Measurements from ENCODE around the gene CS. TPM values are rescaled to one million over a fixed set of nuclear protein-coding genes. Genes with fewer than 3 reads are reported as not detected.
"Not testable (repeated sequence)": the region's sequence is repeated elsewhere in the genome, so short reads cannot be mapped to it uniquely, and the experiment has no call there.

CS gene
- total and polyA plus RNA-seq, 9 donors = 48.9 to 237 (median 137) TPM

GRCh38 chr12:56324206-56324605 lies 24.1 kb upstream of the CS start:
- Histone ChIP-seq H3K4me3 (no peak overlapping the region), H3K27ac (no peak overlapping the region), H3K36me3 (no peaks in the 10 kb centered on the region), H3K9me3 (no peaks in the 10 kb centered on the region), H3K4me1 (ENCODE audit: insufficient read depth) (no peaks in the 10 kb centered on the region), H3K27me3 (no peaks in the 10 kb centered on the region)
- TF ChIP-seq CTCF (IDR thresholded peaks at IDR 0.05) (no peak), POLR2A (IDR thresholded peaks at IDR 0.05) (no peak)
- intact Hi-C loops (cut with DNase I) = no loop called here
- WGBS, 3 donors = 88 to 92% (median 89%) methylated on average over 6 of the region's 6 CpGs
- no peak for DNase-seq

GRCh38 chr12:56321610-56322009 lies 21.5 kb upstream of the CS start:
- intact Hi-C loops (cut with DNase I); H3K4me3 ChIP-seq; H3K9me3 ChIP-seq; H3K36me3 ChIP-seq; H3K27ac ChIP-seq; H3K27me3 ChIP-seq; H3K4me1 ChIP-seq (ENCODE audit: insufficient read depth); DNase-seq: not testable (repeated sequence)
- WGBS, 3 donors = 91 to 93% (median 92%) methylated on average over 8 of the region's 8 CpGs

- WGBS, 3 donors = 89 to 94% (median 90%) methylated on average over 2 of the region's 2 CpGs
These were observed 20.9 kb upstream of the CS start for GRCh38 chr12:56321027-56321426.

GRCh38 chr12:56317675-56318074 lies 17.5 kb upstream of the CS start:
- Histone ChIP-seq H3K4me1 (ENCODE audit: insufficient read depth) (peaks cover 2% of the 10 kb centered on the region), H3K36me3 (no peaks in the 10 kb centered on the region), H3K4me3 (no peak overlapping the region), H3K27ac (no peak overlapping the region), H3K9me3 (no peaks in the 10 kb centered on the region), H3K27me3 (no peaks in the 10 kb centered on the region)
- WGBS, 3 donors = 91 to 99% (median 99%) methylated on average over 3 of the region's 3 CpGs
- intact Hi-C loops (cut with DNase I) = no loop called here
- TF ChIP-seq POLR2A (IDR thresholded peaks at IDR 0.05) (no peak), EP300 (IDR thresholded peaks at IDR 0.05) (no peak), CTCF (IDR thresholded peaks at IDR 0.05) (no peak)
- DNase-seq = no peak

More at GRCh38 chr12:56321027-56321426, 20.9 kb upstream of the CS start:
- no peaks in the 10 kb centered on the region for H3K4me1 ChIP-seq (ENCODE audit: insufficient read depth)
- no peaks in the 10 kb centered on the region for H3K36me3 ChIP-seq
- no peaks in the 10 kb centered on the region for H3K9me3 ChIP-seq
- DNase-seq = no peak
- H3K4me3 ChIP-seq = no peak overlapping the region
- no peak overlapping the region for H3K27ac ChIP-seq
- no peaks in the 10 kb centered on the region for H3K27me3 ChIP-seq
- no peak for TF ChIP-seq POLR2A (IDR thresholded peaks at IDR 0.05)
- TF ChIP-seq CTCF (IDR thresholded peaks at IDR 0.05) = no peak
- TF ChIP-seq EP300 (IDR thresholded peaks at IDR 0.05) = no peak
- intact Hi-C loops (cut with DNase I) = no loop called here

GRCh38 chr12:56315622-56316473 lies 15.7 kb upstream of the CS start, which contains the start of gene CNPY2:
Gene CNPY2, minus strand, starts transcription at chr12:56315988. Its CDS starts 771 bp downstream, at chr12:56315217.
- Histone ChIP-seq H3K27me3 (no peaks in the 10 kb centered on the region), H3K9me3 (no peaks in the 10 kb centered on the region), H3K36me3 (no peaks in the 10 kb centered on the region), H3K4me3 (peak within 1 kb of the TSS; percentile 88), H3K4me1 (ENCODE audit: insufficient read depth) (peaks cover 2% of the 10 kb centered on the region), H3K27ac (peak within 1 kb of the TSS; percentile 12 to 97)
- TF ChIP-seq CTCF (IDR thresholded peaks at IDR 0.05) (peak in 1 of 3 donors; percentile 34), POLR2A (IDR thresholded peaks at IDR 0.05) (peak; percentile 72), EP300 (IDR thresholded peaks at IDR 0.05) (no peak)
- peak; percentile 94 to 96 (median 95) for DNase-seq
- WGBS, 3 donors = 0% methylated on average over 55 to 62 of the region's 62 CpGs
- intact Hi-C loops (cut with DNase I) = no loop called here
